ENCODE results near the gene NLGN4X.

GRCh38 chrX:6074532-6074931, 154.1 kb downstream of the NLGN4X start:
- TF ChIP-seq YY1 (IDR thresholded peaks at IDR 0.05; ENCODE audit: low read depth), result no peak
- TF ChIP-seq, protein P1, sequence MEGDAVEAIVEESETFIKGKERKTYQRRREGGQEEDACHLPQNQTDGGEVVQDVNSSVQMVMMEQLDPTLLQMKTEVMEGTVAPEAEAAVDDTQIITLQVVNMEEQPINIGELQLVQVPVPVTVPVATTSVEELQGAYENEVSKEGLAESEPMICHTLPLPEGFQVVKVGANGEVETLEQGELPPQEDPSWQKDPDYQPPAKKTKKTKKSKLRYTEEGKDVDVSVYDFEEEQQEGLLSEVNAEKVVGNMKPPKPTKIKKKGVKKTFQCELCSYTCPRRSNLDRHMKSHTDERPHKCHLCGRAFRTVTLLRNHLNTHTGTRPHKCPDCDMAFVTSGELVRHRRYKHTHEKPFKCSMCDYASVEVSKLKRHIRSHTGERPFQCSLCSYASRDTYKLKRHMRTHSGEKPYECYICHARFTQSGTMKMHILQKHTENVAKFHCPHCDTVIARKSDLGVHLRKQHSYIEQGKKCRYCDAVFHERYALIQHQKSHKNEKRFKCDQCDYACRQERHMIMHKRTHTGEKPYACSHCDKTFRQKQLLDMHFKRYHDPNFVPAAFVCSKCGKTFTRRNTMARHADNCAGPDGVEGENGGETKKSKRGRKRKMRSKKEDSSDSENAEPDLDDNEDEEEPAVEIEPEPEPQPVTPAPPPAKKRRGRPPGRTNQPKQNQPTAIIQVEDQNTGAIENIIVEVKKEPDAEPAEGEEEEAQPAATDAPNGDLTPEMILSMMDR (IDR thresholded peaks at IDR 0.05), result no peak
- TF ChIP-seq TAF1 (IDR thresholded peaks at IDR 0.05; ENCODE audit: borderline replicate concordance, low read depth, low read length), result no peak
- TF ChIP-seq TEAD4 (IDR thresholded peaks at IDR 0.05; ENCODE audit: borderline replicate concordance, insufficient read depth), result no peak
- no peak for TF ChIP-seq REST (IDR thresholded peaks at IDR 0.05; ENCODE audit: low read depth, low read length)
- TF ChIP-seq, protein P2, sequence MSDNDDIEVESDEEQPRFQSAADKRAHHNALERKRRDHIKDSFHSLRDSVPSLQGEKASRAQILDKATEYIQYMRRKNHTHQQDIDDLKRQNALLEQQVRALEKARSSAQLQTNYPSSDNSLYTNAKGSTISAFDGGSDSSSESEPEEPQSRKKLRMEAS (IDR thresholded peaks at IDR 0.05; ENCODE audit: low read depth), result no peak
- no peak for TF ChIP-seq EZH2phosphoT487 (IDR thresholded peaks at IDR 0.05; ENCODE audit: borderline replicate concordance, low read depth)
- TF ChIP-seq TCF12 (IDR thresholded peaks at IDR 0.05), result no peak
- TF ChIP-seq, protein P3, sequence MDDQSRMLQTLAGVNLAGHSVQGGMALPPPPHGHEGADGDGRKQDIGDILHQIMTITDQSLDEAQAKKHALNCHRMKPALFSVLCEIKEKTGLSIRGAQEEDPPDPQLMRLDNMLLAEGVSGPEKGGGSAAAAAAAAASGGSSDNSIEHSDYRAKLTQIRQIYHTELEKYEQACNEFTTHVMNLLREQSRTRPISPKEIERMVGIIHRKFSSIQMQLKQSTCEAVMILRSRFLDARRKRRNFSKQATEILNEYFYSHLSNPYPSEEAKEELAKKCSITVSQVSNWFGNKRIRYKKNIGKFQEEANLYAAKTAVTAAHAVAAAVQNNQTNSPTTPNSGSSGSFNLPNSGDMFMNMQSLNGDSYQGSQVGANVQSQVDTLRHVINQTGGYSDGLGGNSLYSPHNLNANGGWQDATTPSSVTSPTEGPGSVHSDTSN (IDR thresholded peaks at IDR 0.05), result no peak
- no peak for TF ChIP-seq JUND (IDR thresholded peaks at IDR 0.05)
- no peak for TF ChIP-seq EP300 (IDR thresholded peaks at IDR 0.05; ENCODE audit: borderline replicate concordance in 1 of 2, low read depth in 1 of 2, low read length in 1 of 2)
- no peak for TF ChIP-seq SIN3A (IDR thresholded peaks at IDR 0.05; ENCODE audit: borderline replicate concordance, low read depth, low read length)
- no peak for TF ChIP-seq FOXM1 (IDR thresholded peaks at IDR 0.05; ENCODE audit: low read depth)
- TF ChIP-seq, protein P4, sequence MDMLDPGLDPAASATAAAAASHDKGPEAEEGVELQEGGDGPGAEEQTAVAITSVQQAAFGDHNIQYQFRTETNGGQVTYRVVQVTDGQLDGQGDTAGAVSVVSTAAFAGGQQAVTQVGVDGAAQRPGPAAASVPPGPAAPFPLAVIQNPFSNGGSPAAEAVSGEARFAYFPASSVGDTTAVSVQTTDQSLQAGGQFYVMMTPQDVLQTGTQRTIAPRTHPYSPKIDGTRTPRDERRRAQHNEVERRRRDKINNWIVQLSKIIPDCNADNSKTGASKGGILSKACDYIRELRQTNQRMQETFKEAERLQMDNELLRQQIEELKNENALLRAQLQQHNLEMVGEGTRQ (IDR thresholded peaks at IDR 0.05; ENCODE audit: borderline replicate concordance, low read depth, low read length), result no peak

Data from SK-N-SH (cell line).